HG03460 (cell line): ENCODE measurements around the gene TCEA2.
"Not testable (repeated sequence)": the region's sequence is repeated elsewhere in the genome, so short reads cannot be mapped to it uniquely, and the experiment has no call there.

Experiments
- ATAC-seq: cut with Tn5 transposase; IDR thresholded peaks from one replicate; pipeline ENCODE4 v1.9.1; 2021; ENCODE audit not compliant: unreplicated experiment

The TCEA2 gene

GRCh38 chr20:64076061-64076997 lies 13.3 kb downstream of the TCEA2 start:
- no peak for ATAC-seq

- no peak for ATAC-seq
These were observed 14.1 kb downstream of the TCEA2 start for GRCh38 chr20:64077094-64077493.

GRCh38 chr20:64077541-64077875 lies 14.5 kb downstream of the TCEA2 start:
- ATAC-seq: no peak

- no peak for ATAC-seq
These were observed 15.0 kb downstream of the TCEA2 start for GRCh38 chr20:64077876-64078551.

- ATAC-seq: no peak
These were observed 15.9 kb downstream of the TCEA2 start for GRCh38 chr20:64078934-64079272.

- no peak for ATAC-seq
These were observed 16.4 kb downstream of the TCEA2 start, which contains the start of gene RGS19 for GRCh38 chr20:64079273-64080012. TSS of gene RGS19 (minus strand) at chr20:64079518. CDS start at chr20:64076886, 2,632 bp downstream.

GRCh38 chr20:64080013-64080812 lies 17.2 kb downstream of the TCEA2 start, which contains the start of gene OPRL1:
TSS of gene OPRL1 (plus strand) at chr20:64080082. CDS start at chr20:64092721, 12,639 bp downstream.
- no peak for ATAC-seq

GRCh38 chr20:64080813-64081623 lies 18.0 kb downstream of the TCEA2 start:
- ATAC-seq: no peak

- ATAC-seq: no peak
These were observed 18.6 kb downstream of the TCEA2 start for GRCh38 chr20:64081624-64081964.

GRCh38 chr20:64082126-64082731 lies 19.2 kb downstream of the TCEA2 start:
- no peak for ATAC-seq

- no peak for ATAC-seq
These were observed 19.9 kb downstream of the TCEA2 start for GRCh38 chr20:64082820-64083377.

GRCh38 chr20:64083378-64083803 lies 20.4 kb downstream of the TCEA2 start:
- no peak for ATAC-seq

- no peak for ATAC-seq
These were observed 21.0 kb downstream of the TCEA2 start, which contains the start of gene LKAAEAR1 for GRCh38 chr20:64083804-64084684. TSS of gene LKAAEAR1 (minus strand) at chr20:64084398. CDS start at chr20:64084219, 179 bp downstream.

GRCh38 chr20:64084685-64085152 lies 21.7 kb downstream of the TCEA2 start:
- no peak for ATAC-seq

- ATAC-seq: no peak
These were observed 23.8 kb downstream of the TCEA2 start for GRCh38 chr20:64086801-64087200.

- not testable (repeated sequence) for ATAC-seq
These were observed 24.3 kb downstream of the TCEA2 start for GRCh38 chr20:64087226-64087825.

GRCh38 chr20:64088586-64088985 lies 25.6 kb downstream of the TCEA2 start:
- ATAC-seq: not testable (repeated sequence)
